GM21786 (cell line): Measurements from ENCODE around the gene GLT8D1.
"Not testable (repeated sequence)": the region's sequence is repeated elsewhere in the genome, so short reads cannot be mapped to it uniquely, and the experiment has no call there.

Source experiments
- ATAC-seq: cut with Tn5 transposase; IDR thresholded peaks from one replicate; pipeline ENCODE4 v1.9.1; 2021; ENCODE audit not compliant: unreplicated experiment

GLT8D1 gene

DNA sequence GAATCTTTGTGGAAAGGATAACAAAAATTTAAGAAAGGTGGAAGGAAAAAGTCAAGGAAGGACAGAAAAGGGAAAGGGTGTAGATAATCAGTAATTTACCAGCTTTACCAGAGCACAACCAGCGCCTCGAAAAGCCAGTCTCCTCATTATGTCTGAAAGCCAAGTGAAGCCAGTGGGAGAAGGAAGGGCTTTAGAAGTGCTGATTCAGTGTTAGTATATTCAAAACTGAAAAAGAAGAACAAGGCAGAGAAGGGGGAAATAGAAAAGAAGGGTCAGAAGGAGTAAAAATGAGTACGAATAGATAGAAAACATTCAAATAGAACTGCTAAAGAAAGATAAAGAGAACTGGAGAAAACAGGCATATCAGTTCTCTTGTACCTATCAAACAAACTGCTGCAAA is 24.0 kb downstream of the GLT8D1 start:
- no peak for ATAC-seq

DNA sequence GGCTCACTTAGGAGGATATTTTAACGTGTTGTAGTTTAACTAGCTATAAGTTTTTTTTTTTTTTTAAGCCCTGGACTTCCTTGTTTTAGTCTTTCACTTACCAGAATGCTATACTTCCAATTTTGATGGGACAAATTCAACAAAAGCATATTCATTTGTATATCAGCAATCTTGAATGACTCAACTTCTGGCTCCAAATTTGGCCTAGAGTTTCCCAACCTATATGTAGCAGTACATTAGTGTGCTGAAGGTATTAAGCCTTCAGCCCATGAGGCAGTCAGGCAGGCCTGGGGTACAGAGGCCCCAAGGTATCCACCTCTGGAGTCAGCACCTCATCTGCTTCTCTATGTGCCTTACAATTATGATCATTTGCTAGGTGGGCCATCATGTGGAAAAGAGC is 25.8 kb downstream of the GLT8D1 start:
- ATAC-seq: no peak

DNA sequence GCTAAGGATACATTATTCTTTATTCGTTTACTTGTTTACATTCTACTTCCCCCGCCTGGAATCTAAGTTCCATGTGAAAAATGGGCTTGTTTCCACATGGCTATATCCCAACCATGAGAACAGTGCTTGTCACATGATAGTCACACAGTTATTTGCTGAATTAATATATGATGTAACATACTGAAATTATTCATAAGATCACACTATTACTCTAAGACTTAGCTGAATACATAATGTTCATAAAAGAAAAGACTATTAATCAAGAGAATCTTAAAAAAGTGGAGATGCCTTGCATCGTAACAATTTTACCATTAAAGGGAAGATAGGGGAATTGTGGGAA is 26.4 kb downstream of the GLT8D1 start:
- ATAC-seq: no peak

DNA sequence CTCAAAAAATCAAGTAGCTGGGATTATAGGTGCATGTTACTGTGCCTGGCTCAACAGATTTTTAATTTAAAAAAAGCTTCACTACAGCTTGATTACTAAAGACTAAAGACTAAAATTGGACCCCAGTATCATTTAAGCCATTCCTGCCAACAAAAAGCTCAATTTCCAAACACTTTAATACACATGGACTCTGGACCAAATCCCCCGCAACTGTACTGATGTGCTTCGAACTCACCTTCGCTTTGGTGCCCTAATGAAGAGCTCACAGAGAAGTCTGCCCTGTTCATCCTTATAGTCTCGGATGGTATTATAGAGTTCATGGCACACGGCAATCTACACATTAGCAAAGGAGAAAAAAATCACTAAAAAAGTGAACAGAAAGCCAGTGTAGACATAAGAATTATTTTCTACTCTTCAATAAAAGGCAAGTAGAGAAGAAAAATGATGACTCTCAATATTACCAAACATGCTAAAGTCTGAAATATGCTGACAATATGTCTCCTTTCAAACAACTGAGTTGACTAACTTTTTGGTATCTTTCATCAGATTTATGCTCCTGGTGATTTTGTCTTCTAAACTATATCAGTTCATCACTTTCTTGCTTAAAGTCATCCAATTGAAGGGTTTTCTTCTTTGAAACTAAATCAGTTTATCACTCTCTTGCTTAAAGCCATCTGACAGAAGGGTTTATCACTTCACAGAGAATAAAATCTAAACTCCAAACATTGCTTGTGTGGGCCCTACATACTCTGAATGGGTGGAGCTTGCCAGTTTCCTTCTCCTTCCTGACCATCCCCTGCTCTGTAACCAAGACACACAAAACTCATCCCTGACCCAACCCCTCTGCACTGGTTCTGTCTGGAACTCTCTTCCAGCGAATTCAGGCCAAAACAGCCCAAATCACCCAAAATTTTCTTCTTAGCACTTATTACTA is 27.1 kb downstream of the GLT8D1 start:
- ATAC-seq: no peak

- not testable (repeated sequence) for ATAC-seq
These were observed 29.4 kb downstream of the GLT8D1 start for GRCh38 chr3:52676201-52676600.

DNA sequence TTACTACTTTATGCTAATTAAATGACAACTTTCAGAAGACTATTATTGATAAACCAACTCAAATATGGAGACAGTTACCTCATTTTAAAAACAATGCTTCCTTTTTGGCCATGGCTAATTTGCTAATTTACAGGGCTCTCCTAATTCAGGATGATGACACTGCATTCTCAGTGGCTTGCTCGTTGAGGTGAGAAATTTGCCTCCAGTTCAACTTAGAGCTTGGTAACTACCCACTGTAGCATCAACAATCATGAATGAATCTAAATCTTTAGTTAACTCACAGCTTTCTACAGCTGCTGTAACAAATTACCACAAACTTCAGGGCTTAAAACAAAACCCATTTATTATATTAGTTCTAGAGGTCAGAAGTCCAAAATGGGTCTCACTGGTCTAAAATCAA is 33.9 kb downstream of the GLT8D1 start:
- ATAC-seq: no peak

DNA sequence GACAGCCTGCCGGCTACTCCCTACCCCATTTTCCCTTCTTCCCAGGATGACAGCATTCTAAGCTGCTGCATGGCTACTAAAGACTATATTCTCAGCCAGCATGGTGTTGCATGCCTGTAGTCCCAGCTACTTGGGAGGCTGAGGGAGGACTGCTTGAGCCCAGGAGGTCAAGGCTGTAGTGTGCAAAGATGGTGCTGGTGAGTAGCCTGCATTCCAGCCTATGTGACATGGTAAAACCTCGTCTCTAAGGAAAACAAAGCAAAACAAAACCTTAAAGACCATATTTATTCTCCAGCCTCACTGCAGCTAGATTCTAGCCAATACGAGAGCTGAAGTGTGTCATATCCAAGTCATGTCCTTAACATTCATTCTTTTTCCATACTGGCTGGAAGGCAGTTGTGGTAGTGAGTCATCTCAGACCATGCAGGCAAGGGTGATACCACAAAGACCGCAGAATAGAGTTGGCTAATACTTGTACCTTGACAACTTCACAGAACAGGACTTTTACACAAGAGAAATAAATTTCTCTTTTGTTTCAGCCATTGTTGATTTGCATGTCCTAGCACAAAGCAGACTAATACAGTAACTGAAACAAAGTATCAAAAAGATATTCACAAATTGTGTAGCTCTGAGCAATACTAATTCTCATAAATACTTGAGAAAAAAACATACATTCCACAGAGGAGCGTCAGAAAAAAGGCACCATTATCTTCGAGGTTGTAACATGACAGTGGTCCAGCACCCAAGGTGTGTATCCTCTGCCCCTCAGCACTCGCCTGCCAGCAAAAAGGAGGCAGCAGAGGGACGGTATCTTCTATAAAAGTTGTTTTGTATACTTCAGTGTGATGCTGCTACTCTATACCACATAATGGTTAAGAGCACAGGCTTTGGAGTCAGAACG is 34.7 kb downstream of the GLT8D1 start:
- peak; percentile 90 for ATAC-seq

- no peak for ATAC-seq
These were observed 42.5 kb downstream of the GLT8D1 start for GRCh38 chr3:52663098-52663497.

- ATAC-seq: no peak
These were observed 45.5 kb downstream of the GLT8D1 start for GRCh38 chr3:52660046-52660445.

- no peak for ATAC-seq
These were observed 49.7 kb downstream of the GLT8D1 start for GRCh38 chr3:52655895-52656294.

DNA sequence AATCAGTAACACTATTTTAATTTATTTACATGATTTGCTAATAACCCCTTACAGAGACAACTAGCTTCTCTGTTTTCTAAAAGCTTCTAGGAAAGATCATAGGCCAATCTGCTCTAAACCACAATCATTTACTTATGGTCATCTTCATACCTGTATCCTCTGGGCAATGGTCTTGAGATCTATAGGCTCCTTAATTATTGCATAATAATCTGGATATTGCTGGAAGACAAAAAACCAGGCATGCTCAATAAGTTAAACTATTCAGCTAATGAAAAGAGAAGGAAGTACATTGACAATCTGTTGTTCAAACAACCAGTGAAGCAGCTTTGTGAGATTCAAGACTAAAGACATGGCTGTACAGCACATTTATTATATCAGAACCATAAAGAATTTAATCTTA is 54.0 kb downstream of the GLT8D1 start:
- ATAC-seq: no peak

- no peak for ATAC-seq
These were observed 55.2 kb downstream of the GLT8D1 start for GRCh38 chr3:52650439-52650838.

- ATAC-seq: no peak
These were observed 56.0 kb downstream of the GLT8D1 start for GRCh38 chr3:52649461-52650210.

GRCh38 chr3:52645549-52645948 is 60.0 kb downstream of the GLT8D1 start:
- ATAC-seq: no peak
